ENCODE results near the gene RNF223. TPM values are rescaled to one million over a fixed set of nuclear protein-coding genes. Genes with fewer than 3 reads are reported as not detected.
A peak's percentile ranks its signal among the peaks of the same experiment; 100 is the strongest.

RNF223 gene
- total RNA-seq, 1 donor from 2014 or later, result not detected

DNA sequence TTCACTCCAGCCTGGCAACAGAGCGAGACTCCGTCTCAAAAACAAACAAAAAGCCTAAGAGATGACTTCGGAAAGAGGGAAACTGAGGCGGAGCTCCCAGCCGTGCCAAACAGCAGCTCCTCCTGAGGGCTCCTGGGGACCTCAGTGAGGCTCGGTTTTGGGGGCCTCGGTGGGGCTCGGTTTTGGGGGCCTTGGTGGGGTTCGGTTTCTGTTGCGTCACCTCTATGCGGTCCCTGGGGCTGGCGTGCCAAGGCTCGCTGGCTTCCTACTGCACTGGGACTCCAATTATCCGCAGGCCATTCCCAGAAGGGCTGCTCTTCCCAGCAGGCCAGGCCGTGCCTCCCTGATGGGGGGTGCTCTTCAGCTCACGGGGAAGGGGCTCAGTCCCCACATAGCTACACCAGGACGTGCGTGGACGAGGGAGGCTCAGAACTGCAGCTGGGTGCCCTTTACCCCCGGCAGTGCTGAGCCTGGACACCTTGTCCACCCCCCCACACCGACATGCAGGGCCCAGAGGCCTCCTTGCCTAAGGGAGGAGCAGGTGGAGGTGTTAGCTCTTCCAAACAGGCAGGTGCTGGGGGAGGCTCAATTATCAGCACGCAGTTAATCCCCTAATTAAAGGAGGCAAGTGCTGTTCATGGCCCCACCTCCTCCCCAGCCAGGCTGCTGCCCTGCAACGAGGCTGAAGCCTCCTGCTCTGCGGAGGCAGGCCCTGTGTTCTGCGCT is 46.9 kb upstream of the RNF223 start:
- Mint-ChIP-seq H3K9me3 (ENCODE audit: low read depth) (no peaks in the 10 kb centered on the region), H3K27me3 (ENCODE audit: low read depth) (no peaks in the 10 kb centered on the region), H3K4me1 (ENCODE audit: low read depth) (no peaks in the 10 kb centered on the region), H3K27ac (ENCODE audit: unreplicated experiment) (no peak overlapping the region), H3K4me3 (ENCODE audit: unreplicated experiment) (no peak overlapping the region), H3K36me3 (ENCODE audit: low read depth) (peaks cover 2% of the 10 kb centered on the region)
- DNase-seq (ENCODE audit: low spot score), result peak; percentile 59
- no peak for TF ChIP-seq CTCF (IDR thresholded peaks at IDR 0.05)

GRCh38 chr1:1120096-1120495 is 46.0 kb upstream of the RNF223 start:
- H3K27me3 Mint-ChIP-seq (ENCODE audit: low read depth), result no peaks in the 10 kb centered on the region
- H3K4me1 Mint-ChIP-seq (ENCODE audit: low read depth), result peaks cover 2% of the 10 kb centered on the region
- peaks cover 2% of the 10 kb centered on the region for H3K36me3 Mint-ChIP-seq (ENCODE audit: low read depth)
- no peak for TF ChIP-seq CTCF (IDR thresholded peaks at IDR 0.05)
- H3K9me3 Mint-ChIP-seq (ENCODE audit: low read depth), result no peaks in the 10 kb centered on the region
- H3K27ac Mint-ChIP-seq (ENCODE audit: unreplicated experiment), result no peak overlapping the region
- H3K4me3 Mint-ChIP-seq (ENCODE audit: unreplicated experiment), result no peak overlapping the region
- DNase-seq (ENCODE audit: low spot score), result peak; percentile 48

DNA sequence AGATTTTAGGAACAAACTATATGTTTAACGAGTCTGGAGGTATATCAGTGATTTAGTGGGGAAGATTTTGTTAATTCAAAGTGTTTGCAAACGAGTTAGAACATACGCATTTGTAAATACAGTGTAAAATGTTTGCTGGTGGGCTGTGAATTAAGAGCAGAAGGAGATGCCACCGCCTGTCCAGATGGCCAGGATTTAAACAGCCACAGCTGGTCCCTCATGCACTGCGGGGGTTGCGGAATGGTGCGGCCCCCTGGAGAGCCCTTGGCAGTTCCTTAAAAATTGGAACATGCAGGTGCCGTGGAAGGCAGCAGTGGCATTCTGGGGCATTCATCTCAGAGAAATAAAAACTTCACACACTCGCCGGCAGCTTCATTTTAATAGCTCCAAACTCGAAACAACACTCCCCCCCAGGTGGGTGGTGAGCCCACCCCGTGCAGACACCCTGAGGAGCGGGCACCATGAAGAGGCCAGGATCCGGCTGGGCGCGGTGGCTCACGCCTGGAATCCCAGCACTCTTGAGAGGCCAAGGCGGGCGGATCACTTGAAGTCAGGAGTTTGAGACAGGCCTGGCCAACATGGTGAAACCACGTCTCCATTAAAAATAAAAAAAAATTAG is 45.3 kb upstream of the RNF223 start:
- Mint-ChIP-seq H3K9me3 (ENCODE audit: low read depth) (no peaks in the 10 kb centered on the region), H3K27ac (ENCODE audit: unreplicated experiment) (no peak overlapping the region), H3K36me3 (ENCODE audit: low read depth) (peaks cover 2% of the 10 kb centered on the region), H3K27me3 (ENCODE audit: low read depth) (no peaks in the 10 kb centered on the region), H3K4me3 (ENCODE audit: unreplicated experiment) (no peak overlapping the region), H3K4me1 (ENCODE audit: low read depth) (peaks cover 9% of the 10 kb centered on the region)
- peak; percentile 79 for DNase-seq (ENCODE audit: low spot score)
- no peak for TF ChIP-seq CTCF (IDR thresholded peaks at IDR 0.05)

- H3K9me3 Mint-ChIP-seq (ENCODE audit: low read depth), result no peaks in the 10 kb centered on the region
- no peaks in the 10 kb centered on the region for H3K27me3 Mint-ChIP-seq (ENCODE audit: low read depth)
- peaks cover 2% of the 10 kb centered on the region for H3K36me3 Mint-ChIP-seq (ENCODE audit: low read depth)
- peak; percentile 64 for DNase-seq (ENCODE audit: low spot score)
- no peak for TF ChIP-seq CTCF (IDR thresholded peaks at IDR 0.05)
- H3K4me1 Mint-ChIP-seq (ENCODE audit: low read depth), result peaks cover 10% of the 10 kb centered on the region
- H3K27ac Mint-ChIP-seq (ENCODE audit: unreplicated experiment), result no peak overlapping the region
- no peak overlapping the region for H3K4me3 Mint-ChIP-seq (ENCODE audit: unreplicated experiment)
Observed at GRCh38 chr1:1118876-1119220, 44.7 kb upstream of the RNF223 start.

- Mint-ChIP-seq H3K4me3 (ENCODE audit: unreplicated experiment) (no peak overlapping the region), H3K27ac (ENCODE audit: unreplicated experiment) (no peak overlapping the region), H3K4me1 (ENCODE audit: low read depth) (peaks cover 10% of the 10 kb centered on the region)
Observed at GRCh38 chr1:1118011-1118875, 44.1 kb upstream of the RNF223 start.

More at GRCh38 chr1:1118011-1118875, 44.1 kb upstream of the RNF223 start:
- DNase-seq (ENCODE audit: low spot score), result peak; percentile 77
- H3K9me3 Mint-ChIP-seq (ENCODE audit: low read depth), result peaks cover 3% of the 10 kb centered on the region
- H3K27me3 Mint-ChIP-seq (ENCODE audit: low read depth), result no peaks in the 10 kb centered on the region
- H3K36me3 Mint-ChIP-seq (ENCODE audit: low read depth), result peaks cover 3% of the 10 kb centered on the region
- TF ChIP-seq CTCF (IDR thresholded peaks at IDR 0.05), result no peak

Data from chondrocyte (in vitro differentiated cells).